Astrocyte of the cerebellum (primary cell): Measurements from ENCODE around the gene SLCO4A1.

Experiments
- DNase-seq: peaks from one replicate; pipeline ENCODE4 v3.0.0-alpha.2; 2011; ENCODE audit warnings: low read depth
- H3K4me3 ChIP-seq: 2 replicates; pipeline ENCODE4 v1.5.1; 2011; ENCODE audit warnings: mild to moderate bottlenecking, low read depth, low read length, moderate library complexity
- in situ Hi-C: cut with HindIII; loops from 2 replicates; pipeline ENCODE4 v1.10.0; 2017; ENCODE audit warnings: low sequenced_read_pairs
- TF ChIP-seq, protein P1 (sequence below): IDR thresholded peaks from 2 replicates; pipeline ENCODE4 v1.5.1; 2012; ENCODE audit warnings: low read length, low read depth, moderate library complexity, mild to moderate bottlenecking; ENCODE audit errors: missing control alignments

The SLCO4A1 gene

DNA sequence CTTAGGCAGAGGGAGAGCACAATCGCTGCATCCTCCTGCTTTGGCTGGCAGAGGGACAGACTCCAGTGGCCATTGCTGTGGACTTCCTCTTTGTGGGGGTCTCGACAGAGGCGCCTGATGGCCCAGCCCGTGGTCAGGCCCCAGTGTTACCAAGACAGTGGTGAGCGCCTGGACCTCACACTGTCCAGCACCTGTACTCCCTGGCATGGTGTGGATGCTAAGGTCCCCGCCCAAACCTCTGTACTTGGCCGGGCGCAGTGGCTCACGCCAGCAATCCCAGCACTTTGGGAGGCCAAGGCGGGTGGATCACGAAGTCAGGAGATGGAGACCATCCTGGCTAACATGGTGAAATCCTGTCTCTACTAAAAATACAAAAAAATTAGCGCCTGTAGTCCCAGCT lies 64.0 kb downstream of the SLCO4A1 start:
- TF ChIP-seq, protein P1, sequence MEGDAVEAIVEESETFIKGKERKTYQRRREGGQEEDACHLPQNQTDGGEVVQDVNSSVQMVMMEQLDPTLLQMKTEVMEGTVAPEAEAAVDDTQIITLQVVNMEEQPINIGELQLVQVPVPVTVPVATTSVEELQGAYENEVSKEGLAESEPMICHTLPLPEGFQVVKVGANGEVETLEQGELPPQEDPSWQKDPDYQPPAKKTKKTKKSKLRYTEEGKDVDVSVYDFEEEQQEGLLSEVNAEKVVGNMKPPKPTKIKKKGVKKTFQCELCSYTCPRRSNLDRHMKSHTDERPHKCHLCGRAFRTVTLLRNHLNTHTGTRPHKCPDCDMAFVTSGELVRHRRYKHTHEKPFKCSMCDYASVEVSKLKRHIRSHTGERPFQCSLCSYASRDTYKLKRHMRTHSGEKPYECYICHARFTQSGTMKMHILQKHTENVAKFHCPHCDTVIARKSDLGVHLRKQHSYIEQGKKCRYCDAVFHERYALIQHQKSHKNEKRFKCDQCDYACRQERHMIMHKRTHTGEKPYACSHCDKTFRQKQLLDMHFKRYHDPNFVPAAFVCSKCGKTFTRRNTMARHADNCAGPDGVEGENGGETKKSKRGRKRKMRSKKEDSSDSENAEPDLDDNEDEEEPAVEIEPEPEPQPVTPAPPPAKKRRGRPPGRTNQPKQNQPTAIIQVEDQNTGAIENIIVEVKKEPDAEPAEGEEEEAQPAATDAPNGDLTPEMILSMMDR = no peak
- H3K4me3 ChIP-seq = no peak overlapping the region

DNA sequence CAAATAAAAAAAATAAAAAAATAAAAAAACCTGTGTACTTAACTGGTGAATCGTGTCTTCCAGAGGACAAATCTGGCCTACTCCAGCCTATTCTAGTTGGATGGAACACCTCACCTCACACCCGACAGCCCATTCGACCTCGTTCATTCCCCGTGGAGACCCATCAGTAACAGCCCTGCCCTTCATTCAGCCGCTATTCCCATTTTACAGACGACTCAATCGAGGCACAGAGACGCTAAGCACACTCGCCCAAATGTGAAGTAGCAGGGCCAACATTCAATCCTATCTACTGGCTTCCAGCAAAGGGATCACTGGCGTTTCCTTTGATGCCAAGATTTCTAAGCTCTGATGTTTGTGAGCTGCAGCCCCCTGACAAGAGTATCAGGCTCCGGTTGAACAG lies 64.6 kb downstream of the SLCO4A1 start:
- no peak overlapping the region for H3K4me3 ChIP-seq
- in situ Hi-C loops = loop anchor here (5.0 kb wide), 1 partner anchor 40 kb away; no protein-coding TSS in a partner anchor
- TF ChIP-seq, protein P1 = no peak
- DNase-seq = no peak

More for the DNA sequence above, 64.0 kb downstream of the SLCO4A1 start:
- DNase-seq = no peak
- in situ Hi-C loops = loop anchor here (5.0 kb wide), 1 partner anchor 39 kb away; no protein-coding TSS in a partner anchor

DNA sequence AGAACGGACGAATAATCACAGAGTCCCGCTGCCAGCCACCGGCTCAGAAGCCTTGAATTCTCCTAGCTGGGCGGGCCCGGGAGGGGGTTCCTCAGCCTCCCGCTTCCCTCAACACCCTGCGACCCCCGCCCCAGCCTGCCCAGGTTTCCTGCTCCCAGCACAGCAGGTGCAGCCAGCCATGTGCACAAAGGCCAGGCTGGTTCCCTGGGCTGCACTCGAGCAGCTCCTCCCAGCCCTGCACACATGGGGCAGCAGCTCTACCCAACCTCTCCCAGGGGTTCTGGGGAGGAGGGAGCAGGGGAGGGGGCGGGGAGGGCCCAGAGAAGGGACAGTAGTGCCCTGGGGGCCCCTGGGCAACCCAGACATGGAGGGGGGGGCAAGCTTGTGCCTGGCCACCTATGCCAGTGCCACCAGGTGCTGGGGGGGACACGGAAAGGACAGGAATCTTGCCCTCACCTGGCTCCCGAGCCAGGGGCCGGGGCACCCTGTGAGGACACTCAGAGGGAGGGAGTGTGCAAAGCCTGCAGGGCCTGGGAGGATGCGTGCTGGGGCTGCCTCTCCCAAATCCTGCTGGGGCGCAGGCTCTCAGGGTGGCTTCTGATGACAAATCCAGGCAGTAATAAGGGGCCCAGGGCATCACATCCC lies 65.1 kb downstream of the SLCO4A1 start:
- no peak overlapping the region for H3K4me3 ChIP-seq
- in situ Hi-C loops = loop anchor here (5.0 kb wide), 1 partner anchor 40 kb away; no protein-coding TSS in a partner anchor
- no peak for DNase-seq
- TF ChIP-seq, protein P1 = no peak

DNA sequence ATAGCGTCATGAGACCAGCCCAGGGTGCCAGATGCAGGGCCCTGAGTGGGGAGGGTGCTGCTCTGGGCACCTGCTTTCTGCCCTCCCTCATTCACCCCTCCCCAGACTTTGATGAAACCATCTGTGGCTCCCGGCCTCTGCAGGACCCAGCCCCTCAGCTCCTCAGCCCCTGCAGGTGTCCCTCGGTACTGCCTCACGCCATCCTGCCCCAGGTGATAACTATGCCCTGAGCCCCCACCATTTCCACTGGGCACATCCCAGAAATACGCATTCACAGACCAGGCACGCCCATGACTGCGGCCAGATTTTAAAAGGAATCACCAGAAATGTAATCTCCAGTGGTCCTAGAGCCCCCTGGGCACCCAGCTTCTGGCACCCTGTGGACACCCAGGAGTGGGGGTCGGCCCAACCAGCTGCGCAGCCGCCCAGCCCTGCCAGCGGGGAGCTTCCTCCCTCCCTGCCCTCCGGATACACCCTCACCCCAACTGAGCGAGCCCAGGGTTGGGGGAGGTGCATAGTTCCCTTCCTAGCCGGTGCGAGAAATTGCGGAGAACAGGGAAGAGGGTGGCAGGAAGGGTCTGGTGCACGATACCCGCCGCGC lies 65.7 kb downstream of the SLCO4A1 start:
- TF ChIP-seq, protein P1 = peak; percentile 42
- no peak for DNase-seq
- no peak overlapping the region for H3K4me3 ChIP-seq
- in situ Hi-C loops = loop anchor here (5.0 kb wide), 1 partner anchor 41 kb away; no protein-coding TSS in a partner anchor

DNA sequence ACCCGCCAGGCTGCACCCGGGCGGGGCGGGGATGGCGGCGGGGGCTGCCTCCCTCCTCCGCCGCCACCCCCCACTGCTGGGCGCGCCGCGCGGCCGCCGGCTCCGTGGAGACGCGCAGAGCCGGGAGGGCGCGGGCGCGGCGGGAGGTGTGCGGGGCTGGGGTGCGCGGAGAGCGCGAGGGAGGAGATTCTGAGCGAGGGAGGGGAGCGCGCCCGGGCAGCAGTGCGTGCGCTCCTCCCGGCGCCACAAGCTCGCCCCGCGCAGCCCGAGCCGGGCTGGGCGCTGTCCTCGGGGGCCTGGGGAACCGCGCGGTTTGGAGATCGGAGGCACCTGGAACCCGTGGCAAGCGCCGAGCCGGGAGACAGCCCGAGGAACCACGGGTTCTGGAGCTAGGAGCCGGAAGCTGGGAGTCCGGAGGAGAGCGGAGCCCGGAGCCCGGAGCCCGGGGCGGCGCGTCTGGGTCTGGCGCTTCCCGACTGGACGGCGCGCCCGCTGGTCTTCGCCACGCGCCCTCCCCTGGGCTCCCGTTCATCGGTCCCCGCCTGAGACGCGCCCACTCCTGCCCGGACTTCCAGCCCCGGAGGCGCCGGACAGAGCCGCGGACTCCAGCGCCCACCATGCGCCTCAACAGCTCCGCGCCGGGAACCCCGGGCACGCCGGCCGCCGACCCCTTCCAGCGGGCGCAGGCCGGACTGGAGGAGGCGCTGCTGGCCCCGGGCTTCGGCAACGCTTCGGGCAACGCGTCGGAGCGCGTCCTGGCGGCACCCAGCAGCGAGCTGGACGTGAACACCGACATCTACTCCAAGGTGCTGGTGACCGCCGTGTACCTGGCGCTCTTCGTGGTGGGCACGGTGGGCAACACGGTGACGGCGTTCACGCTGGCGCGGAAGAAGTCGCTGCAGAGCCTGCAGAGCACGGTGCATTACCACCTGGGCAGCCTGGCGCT lies 66.6 kb downstream of the SLCO4A1 start, which contains the start of gene NTSR1:
Gene NTSR1 (plus strand): TSS at position 246 of the 946 bp plus-strand sequence. CDS start 372 bp downstream, at position 618.
- DNase-seq = no peak
- in situ Hi-C loops = loop anchor here (5.0 kb wide), 1 partner anchor 42 kb away; no protein-coding TSS in a partner anchor
- H3K4me3 ChIP-seq = no peak within 1 kb of the TSS
- TF ChIP-seq, protein P1 = no peak

DNA sequence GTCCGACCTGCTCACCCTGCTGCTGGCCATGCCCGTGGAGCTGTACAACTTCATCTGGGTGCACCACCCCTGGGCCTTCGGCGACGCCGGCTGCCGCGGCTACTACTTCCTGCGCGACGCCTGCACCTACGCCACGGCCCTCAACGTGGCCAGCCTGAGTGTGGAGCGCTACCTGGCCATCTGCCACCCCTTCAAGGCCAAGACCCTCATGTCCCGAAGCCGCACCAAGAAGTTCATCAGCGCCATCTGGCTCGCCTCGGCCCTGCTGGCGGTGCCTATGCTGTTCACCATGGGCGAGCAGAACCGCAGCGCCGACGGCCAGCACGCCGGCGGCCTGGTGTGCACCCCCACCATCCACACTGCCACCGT lies 67.2 kb downstream of the SLCO4A1 start:
- in situ Hi-C loops = loop anchor here (5.0 kb wide), 1 partner anchor 42 kb away; no protein-coding TSS in a partner anchor

More for the DNA sequence above, 67.2 kb downstream of the SLCO4A1 start:
- no peak for DNase-seq
- H3K4me3 ChIP-seq = no peak overlapping the region
- TF ChIP-seq, protein P1 = no peak
